ENCODE results near the gene SPEN. TPM values are rescaled to one million over a fixed set of nuclear protein-coding genes. Genes with fewer than 3 reads are reported as not detected.

The SPEN gene
- total and polyA plus RNA-seq, 2 of the 4 experiments (the other 2 are of a cell fraction) = 7.6 to 15.8 TPM

GRCh38 chr1:15863156-15863901, 15.8 kb downstream of the SPEN start:
- WGBS, 2 experiments (ENCODE audit: extremely low coverage in 2 of 2, insufficient read length in 1 of 2) = no CpG with 5 or more reads among the region's 2 CpGs
- ATAC-seq (ENCODE audit: low read depth) (no peak), DNase-seq (no peak)
- Histone ChIP-seq H2AK9ac (replicated peaks; ENCODE audit: low read depth, low read length, poor library complexity) (no peak overlapping the region), H3K4me1 (ENCODE audit: control insufficient read depth, insufficient read depth, low read length) (peaks cover 6% of the 10 kb centered on the region; the same call in 1 of the 2 replicates), H2AK5ac (ENCODE audit: low read depth, low read length) (no peak overlapping the region; the same call in 1 of the 2 replicates), H3K79me1 (ENCODE audit: low read depth in 1 of 2, low read length in 2 of 2) (peaks cover 4 to 73% of the 10 kb centered on the region in 2 experiments), H3K9ac (ENCODE audit: low read depth, low read length) (no peak overlapping the region), H2BK20ac (ENCODE audit: low read depth, low read length) (no peak overlapping the region), H2BK15ac (ENCODE audit: low read depth, low read length) (no peak overlapping the region), H2AFZ (replicated peaks; ENCODE audit: low read length, poor library complexity) (no peak overlapping the region), H2BK120ac (ENCODE audit: low read depth, low read length) (no peak overlapping the region), H3K56ac (ENCODE audit: extremely low read depth, insufficient read depth, low read length) (no peak overlapping the region), H3K4ac (ENCODE audit: low read depth, low read length) (no peak overlapping the region), H3K23ac (ENCODE audit: low read depth, low read length) (no peak overlapping the region), H4K8ac (ENCODE audit: low read depth in 2 of 2, low read length in 2 of 2) (no peak overlapping the region), H3K18ac (ENCODE audit: low read depth, low read length) (no peak overlapping the region), H3K27ac (ENCODE audit: insufficient read depth, low read length) (no peak overlapping the region), H3K36me3 (ENCODE audit: control insufficient read depth, insufficient read depth, low read length) (no peaks in the 10 kb centered on the region), H3K14ac (replicated peaks; ENCODE audit: low read depth, low read length) (no peak overlapping the region), H4K5ac (ENCODE audit: low read depth, low read length) (no peak overlapping the region), H2BK5ac (ENCODE audit: low read depth, low read length, poor library complexity, severe bottlenecking) (no peak overlapping the region), H3K9me1 (ENCODE audit: insufficient read depth, low read length) (0 out of 2 replicates have a peak, but pooled peaks cover 8% of the 10 kb centered on the region), H4K20me1 (ENCODE audit: insufficient read depth, low read length) (peaks cover 42% of the 10 kb centered on the region), H4K91ac (ENCODE audit: insufficient read depth, low read depth, low read length) (no peak overlapping the region), H3K9me3 (ENCODE audit: control insufficient read depth, insufficient read depth, low read length) (no peaks in the 10 kb centered on the region), H3K4me3 (ENCODE audit: insufficient read depth, low read depth, low read length) (no peak overlapping the region), H3K27me3 (ENCODE audit: control insufficient read depth, insufficient read depth, low read length) (no peaks in the 10 kb centered on the region), H3K4me2 (ENCODE audit: low read depth, low read length) (no peak overlapping the region)
- POLR2A ChIA-PET (ENCODE audit: unreplicated experiment) = interaction anchor here (0.9 kb wide), 1 partner anchor 14 kb away, joined by 3 read pairs; no protein-coding TSS in a partner anchor
- dilution Hi-C loops (cut with HindIII; ENCODE audit: low sequenced_read_pairs, unreplicated experiment) (no loop called here), intact Hi-C loops (cut with micrococcal nuclease) (no loop called here), in situ Hi-C loops (cut with MboI; ENCODE audit: low sequenced_read_pairs) (no loop called here)
- CTCF ChIA-PET = interaction anchor here (1.1 kb wide), 1 partner anchor 8 kb away, joined by 4 read pairs; no protein-coding TSS in a partner anchor
- no TSS peak for BruUV-seq (replicated peaks)
- TF ChIP-seq RFX5 (IDR thresholded peaks at IDR 0.05; ENCODE audit: low read depth, low read length) (no peak), CEBPB (IDR thresholded peaks at IDR 0.05; ENCODE audit: low read depth, low read length) (no peak), RAD21 (IDR thresholded peaks at IDR 0.05; ENCODE audit: low read length) (no peak), MAFK (IDR thresholded peaks at IDR 0.05; ENCODE audit: low read depth, low read length) (no peak), MXI1 (IDR thresholded peaks at IDR 0.05; ENCODE audit: borderline replicate concordance, low read depth, low read length) (no peak), BHLHE40 (IDR thresholded peaks at IDR 0.05; ENCODE audit: low read depth, low read length) (no peak), RCOR1 (IDR thresholded peaks at IDR 0.05; ENCODE audit: insufficient replicate concordance, low read length) (no peak), NFE2L2 (IDR thresholded peaks at IDR 0.05; ENCODE audit: low read depth, low read length) (no peak), CHD1 (IDR thresholded peaks at IDR 0.05; ENCODE audit: low read depth, low read length) (no peak), SMC3 (IDR thresholded peaks at IDR 0.05; ENCODE audit: low read depth, low read length) (no peak), MAZ (IDR thresholded peaks at IDR 0.05; ENCODE audit: borderline replicate concordance, low read depth, low read length) (no peak), POLR2A (IDR thresholded peaks at IDR 0.05; ENCODE audit: low read depth, low read length) (no peak), USF2 (IDR thresholded peaks at IDR 0.05; ENCODE audit: low read depth, low read length) (no peak), FOS (IDR thresholded peaks at IDR 0.05; ENCODE audit: low read depth, low read length) (no peak)
- TF ChIP-seq, protein P1, sequence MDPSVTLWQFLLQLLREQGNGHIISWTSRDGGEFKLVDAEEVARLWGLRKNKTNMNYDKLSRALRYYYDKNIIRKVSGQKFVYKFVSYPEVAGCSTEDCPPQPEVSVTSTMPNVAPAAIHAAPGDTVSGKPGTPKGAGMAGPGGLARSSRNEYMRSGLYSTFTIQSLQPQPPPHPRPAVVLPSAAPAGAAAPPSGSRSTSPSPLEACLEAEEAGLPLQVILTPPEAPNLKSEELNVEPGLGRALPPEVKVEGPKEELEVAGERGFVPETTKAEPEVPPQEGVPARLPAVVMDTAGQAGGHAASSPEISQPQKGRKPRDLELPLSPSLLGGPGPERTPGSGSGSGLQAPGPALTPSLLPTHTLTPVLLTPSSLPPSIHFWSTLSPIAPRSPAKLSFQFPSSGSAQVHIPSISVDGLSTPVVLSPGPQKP (IDR thresholded peaks at IDR 0.05; ENCODE audit: borderline replicate concordance, low read depth, low read length) = no peak
